SK-N-SH (cell line): Measurements from ENCODE around the gene BCL11A. TPM values are rescaled to one million over a fixed set of nuclear protein-coding genes. Genes with fewer than 3 reads are reported as not detected.

ENCODE experiments used
- CTCF ChIA-PET: fragments of 300-600, 350-600 bp; formaldehyde crosslinking; extraction: SDS; loops from one replicate; lab custom pipeline; 2021; lab: Yijun Ruan, JAX
- POLR2A ChIA-PET: fragments of 350-600 bp; sonication (Branson Sonifier 250); formaldehyde crosslinking; extraction: SDS; loops from one replicate; lab custom pipeline; 2020; ENCODE audit warnings: antibody characterized with exemption, inconsistent platforms; lab: Yijun Ruan, JAX
- DNase-seq: peaks from one replicate; pipeline ENCODE4 v3.0.0; 2012
- H2AFZ ChIP-seq: fragments of 200-600 bp; sonication (generic); 2 replicates; pipeline ENCODE4 v1.8.1; 2016; ENCODE audit warnings: antibody characterized with exemption, mild to moderate bottlenecking, low read depth
- H3F3A ChIP-seq: fragments of 200-600 bp; sonication (generic); replicated peaks from 2 replicates; pipeline ENCODE3; 2016; ENCODE audit warnings: antibody characterized with exemption, mild to moderate bottlenecking; ENCODE audit not compliant: insufficient read depth
- H3K27ac ChIP-seq, 2 experiments: fragments of 200-500 bp in 1 of 2; fragments of 200-600 bp in 1 of 2; sonication (Bioruptor generic) in 1 of 2; sonication (generic), shearing (Covaris generic) in 1 of 2; 2 replicates each; pipeline versions ENCODE4 v1.5.1 to v1.6.1; 2014 to 2016; ENCODE audit warnings: low read depth in 2 of 2, inconsistent platforms in 1 of 2, low read length in 1 of 2, mild to moderate bottlenecking in 1 of 2, mixed read lengths in 1 of 2
- H3K27me3 ChIP-seq: fragments of 200-600 bp; sonication (generic), shearing (Covaris generic); 2 replicates; pipeline ENCODE4 v1.6.1; 2016; ENCODE audit warnings: mixed run types; ENCODE audit not compliant: insufficient read depth
- H3K36me3 ChIP-seq, 2 experiments: fragments of 200-500 bp in 1 of 2; fragments of 200-600 bp in 1 of 2; sonication (Bioruptor generic) in 1 of 2; sonication (generic) in 1 of 2; replicated peaks in 1 of 2; 2 replicates each; pipeline versions ENCODE3 to v1.5.1; 2014 to 2016; ENCODE audit warnings: low read length in 1 of 2, mild to moderate bottlenecking in 1 of 2; ENCODE audit not compliant: insufficient read depth in 2 of 2, control insufficient read depth in 1 of 2
- H3K4me1 ChIP-seq, 2 experiments: fragments of 200-500 bp in 1 of 2; fragments of 200-600 bp in 1 of 2; sonication (Bioruptor generic) in 1 of 2; sonication (generic), shearing (Covaris generic) in 1 of 2; 2 replicates each; pipeline versions ENCODE4 v1.5.1 to v1.6.1; 2014 to 2016; ENCODE audit warnings: low read depth in 1 of 2, low read length in 1 of 2, mixed run types in 1 of 2; ENCODE audit not compliant: insufficient read depth in 2 of 2, control insufficient read depth in 1 of 2
- H3K4me2 ChIP-seq: fragments of 200-600 bp; sonication (generic), shearing (Covaris generic); 2 replicates; pipeline ENCODE4 v1.6.1; 2017; ENCODE audit warnings: mixed run types
- H3K4me3 ChIP-seq, 2 experiments: fragments of 200-500 bp in 1 of 2; fragments of 200-600 bp in 1 of 2; sonication (Bioruptor generic) in 1 of 2; sonication (generic), shearing (Covaris generic) in 1 of 2; 2 replicates each; pipeline versions ENCODE4 v1.5.1 to v1.8.1; 2014 to 2016; ENCODE audit warnings: low read depth in 2 of 2, inconsistent platforms in 1 of 2, low read length in 1 of 2, mild to moderate bottlenecking in 1 of 2, mixed read lengths in 1 of 2, moderate library complexity in 1 of 2
- H3K79me2 ChIP-seq: fragments of 200-600 bp; sonication (generic); 2 replicates; pipeline ENCODE4 v1.8.1; 2017; ENCODE audit warnings: mild to moderate bottlenecking; ENCODE audit not compliant: insufficient read depth
- H3K9ac ChIP-seq: fragments of 200-600 bp; sonication (generic); 2 replicates; pipeline ENCODE4 v1.6.1; 2017; ENCODE audit warnings: mixed run types
- H3K9me2 ChIP-seq: fragments of 200-600 bp; sonication (generic); 2 replicates; pipeline ENCODE4 v1.6.1; 2017; ENCODE audit warnings: mixed run types
- H3K9me3 ChIP-seq: fragments of 200-600 bp; sonication (generic); 2 replicates; pipeline ENCODE4 v1.6.1; 2017; ENCODE audit warnings: mixed run types, mild to moderate bottlenecking, moderate library complexity
- H4K20me1 ChIP-seq: fragments of 200-600 bp; sonication (generic); 2 replicates; pipeline ENCODE4 v1.6.1; 2017; ENCODE audit warnings: mild to moderate bottlenecking, mixed run types; ENCODE audit not compliant: insufficient read depth
- CTCF ChIP-seq: fragments of 200-600 bp; sonication (generic); IDR thresholded peaks from 2 replicates; pipeline ENCODE4 v1.6.1; 2017; ENCODE audit warnings: antibody characterized with exemption, mild to moderate bottlenecking, moderate library complexity
- ELF1 ChIP-seq: IDR thresholded peaks from 2 replicates; pipeline ENCODE4 v1.4.0; 2012
- FOXJ3 ChIP-seq: sonication (generic); formaldehyde crosslinking; IDR thresholded peaks from 2 replicates; pipeline ENCODE4 v1.5.1; 2020; ENCODE audit warnings: mild to moderate bottlenecking, missing genetic modification reagents
- GATA2 ChIP-seq: sonication (generic); formaldehyde crosslinking; IDR thresholded peaks from 2 replicates; pipeline ENCODE4 v1.5.0; 2020; ENCODE audit warnings: mild to moderate bottlenecking, missing genetic modification reagents
- NFIC ChIP-seq: IDR thresholded peaks from 2 replicates; pipeline ENCODE4 v1.4.0; 2012; ENCODE audit warnings: borderline replicate concordance
- PBX3 ChIP-seq: IDR thresholded peaks from 2 replicates; pipeline ENCODE4; 2012
- SIN3A ChIP-seq: IDR thresholded peaks from 2 replicates; pipeline ENCODE4 v1.6.1; 2012; ENCODE audit warnings: low read depth, mild to moderate bottlenecking, low read length, moderate library complexity, borderline replicate concordance
- TEAD4 ChIP-seq: IDR thresholded peaks from 2 replicates; pipeline ENCODE4 v1.4.0; 2012; ENCODE audit warnings: mild to moderate bottlenecking, borderline replicate concordance; ENCODE audit not compliant: insufficient read depth
- YY1 ChIP-seq: IDR thresholded peaks from 2 replicates; pipeline ENCODE4 v1.4.0; 2012; ENCODE audit warnings: low read depth, mild to moderate bottlenecking
- WGBS: methylation state at CpG from one replicate; pipeline ENCODE4 v1.1.6; 2017; ENCODE audit warnings: low lambda C conversion rate; 5-methylcytosine and 5-hydroxymethylcytosine counted together
- polyA plus RNA-seq, 3 experiments: library from polyadenylated mRNA; depleted of rRNA; stranded (reverse); fragments of >200 nt; gene quantifications; 2 replicates each; pipeline ENCODE4 v1.2.3, GENCODE V29; 2012
- TF ChIP-seq, protein P1 (sequence below): IDR thresholded peaks from 2 replicates; pipeline ENCODE4 v1.4.0; 2012; ENCODE audit warnings: low read depth, borderline replicate concordance

BCL11A gene
- polyA plus RNA-seq, 1 of the 3 experiments (the other 2 are of a cell fraction) = 1.9 TPM

GRCh38 chr2:60526623-60527022 lies 26.8 kb downstream of the BCL11A start:
- no peak overlapping the region for H3K4me3 ChIP-seq
- peaks cover 11 to 13% of the 10 kb centered on the region in 2 experiments for H3K4me1 ChIP-seq
- no peaks in the 10 kb centered on the region for H3K9me3 ChIP-seq
- ChIA-PET CTCF (no interaction called here), POLR2A (no interaction called here)
- H3K9me2 ChIP-seq = no peaks in the 10 kb centered on the region
- TF ChIP-seq, protein P1, sequence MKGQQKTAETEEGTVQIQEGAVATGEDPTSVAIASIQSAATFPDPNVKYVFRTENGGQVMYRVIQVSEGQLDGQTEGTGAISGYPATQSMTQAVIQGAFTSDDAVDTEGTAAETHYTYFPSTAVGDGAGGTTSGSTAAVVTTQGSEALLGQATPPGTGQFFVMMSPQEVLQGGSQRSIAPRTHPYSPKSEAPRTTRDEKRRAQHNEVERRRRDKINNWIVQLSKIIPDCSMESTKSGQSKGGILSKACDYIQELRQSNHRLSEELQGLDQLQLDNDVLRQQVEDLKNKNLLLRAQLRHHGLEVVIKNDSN = no peak
- TF ChIP-seq CTCF (no peak), FOXJ3 (CRISPR knock-in tag) (no peak), TEAD4 (no peak), YY1 (no peak), GATA2 (no peak)
- H3K9ac ChIP-seq = no peak overlapping the region
- no peak overlapping the region for H3K27ac ChIP-seq
- no peaks in the 10 kb centered on the region for H3K27me3 ChIP-seq
- H3K4me2 ChIP-seq = no peak overlapping the region
- H2AFZ ChIP-seq = no peak overlapping the region
- peaks cover 22% of the 10 kb centered on the region; the same call in 1 of the 2 replicates for H3K79me2 ChIP-seq
- 79% methylated on average over 9 of the region's 9 CpGs for WGBS
- no peaks in the 10 kb centered on the region for H3K36me3 ChIP-seq
- no peaks in the 10 kb centered on the region for H4K20me1 ChIP-seq
- no peaks in the 10 kb centered on the region for H3F3A ChIP-seq
- DNase-seq = no peak

DNA sequence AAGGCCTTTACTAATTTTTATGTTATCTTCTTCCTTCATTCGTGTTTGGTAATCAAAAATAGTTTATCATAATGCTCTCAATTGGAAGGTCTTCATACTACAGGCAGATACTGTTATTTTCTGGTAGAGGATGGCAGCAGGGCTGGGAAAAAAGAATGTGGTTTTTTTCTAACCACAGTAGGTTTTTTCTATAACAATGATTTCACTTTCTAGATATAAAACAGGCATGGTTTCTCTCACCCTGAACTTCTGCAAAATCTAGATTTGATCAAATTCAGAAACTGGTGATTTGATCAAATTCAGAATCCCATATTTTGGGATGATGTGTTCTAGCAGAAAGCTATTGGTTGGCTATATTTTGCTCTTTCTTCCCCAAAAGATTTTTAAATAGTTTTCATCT lies 27.6 kb downstream of the BCL11A start:
- H3K4me2 ChIP-seq = no peak overlapping the region

More for the DNA sequence above, 27.6 kb downstream of the BCL11A start:
- Histone ChIP-seq H3K9me2 (no peaks in the 10 kb centered on the region), H3K9me3 (no peaks in the 10 kb centered on the region), H3K79me2 (peaks cover 16% of the 10 kb centered on the region; the same call in 1 of the 2 replicates), H2AFZ (no peak overlapping the region), H4K20me1 (no peaks in the 10 kb centered on the region), H3K36me3 (no peaks in the 10 kb centered on the region), H3K9ac (no peak overlapping the region), H3K4me1 (peaks cover 11 to 12% of the 10 kb centered on the region in 2 experiments; a peak in 3 of 4 replicates), H3F3A (no peaks in the 10 kb centered on the region), H3K27ac (no peak overlapping the region), H3K27me3 (no peaks in the 10 kb centered on the region), H3K4me3 (no peak overlapping the region)
- TF ChIP-seq, protein P1 = no peak
- TF ChIP-seq PBX3 = no peak
- TF ChIP-seq NFIC = no peak
- TF ChIP-seq ELF1 = no peak
- no peak for TF ChIP-seq GATA2
- TF ChIP-seq SIN3A = no peak
- WGBS = 66% methylated on average over 1 of the region's 1 CpG
- CTCF ChIA-PET = no interaction called here
- POLR2A ChIA-PET = no interaction called here
- DNase-seq = no peak
